ENCODE measurements around the gene CPSF4L. TPM values are rescaled to one million over a fixed set of nuclear protein-coding genes. Genes with fewer than 3 reads are reported as not detected.
A peak's percentile ranks its signal among the peaks of the same experiment; 100 is the strongest.

Gene CPSF4L
- total and polyA plus RNA-seq, 2 of the 13 experiments (the other 11 are each of a cell fraction or from before 2014, with no cell fraction given) = 0.73 to 1.6 TPM

DNA sequence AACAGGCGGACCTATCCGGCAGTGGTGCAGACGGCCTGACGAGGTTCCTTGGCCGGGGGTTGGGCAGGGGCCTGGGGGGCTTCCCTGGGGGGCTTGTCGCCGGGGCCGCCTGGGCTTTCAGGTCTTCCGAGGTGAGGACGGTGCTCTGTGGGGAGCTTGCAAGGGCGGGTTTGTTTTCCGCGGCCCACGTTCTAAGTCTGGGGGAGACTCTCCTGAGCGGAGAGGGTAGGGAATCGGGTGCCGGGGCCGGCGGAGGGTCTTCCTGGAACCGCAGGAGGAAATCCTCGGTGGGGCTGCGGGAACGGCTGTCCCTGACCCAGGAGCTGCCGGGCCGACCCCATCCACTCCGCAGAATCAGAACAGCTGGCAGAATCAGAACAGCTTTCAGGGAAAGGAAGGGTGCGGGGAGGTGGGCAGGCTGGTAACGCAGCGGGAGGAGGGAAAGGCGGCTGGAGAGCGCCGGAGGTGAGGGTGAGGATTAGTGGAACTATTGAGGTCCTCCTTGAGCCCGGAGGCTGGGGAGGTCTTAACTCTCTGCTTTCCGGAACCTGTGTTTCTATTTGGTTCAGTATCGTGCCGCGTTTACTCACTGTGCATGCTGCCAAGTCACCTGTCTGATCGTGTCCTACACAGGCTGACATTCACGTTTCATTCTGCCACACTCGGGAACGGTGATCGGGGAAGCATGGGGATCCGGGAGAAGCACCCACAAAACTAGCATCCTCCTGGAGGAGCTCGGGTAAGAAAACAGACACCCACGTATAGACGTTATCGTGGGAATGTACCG lies 28.9 kb downstream of the CPSF4L start (continued):
- TF ChIP-seq, protein P1, sequence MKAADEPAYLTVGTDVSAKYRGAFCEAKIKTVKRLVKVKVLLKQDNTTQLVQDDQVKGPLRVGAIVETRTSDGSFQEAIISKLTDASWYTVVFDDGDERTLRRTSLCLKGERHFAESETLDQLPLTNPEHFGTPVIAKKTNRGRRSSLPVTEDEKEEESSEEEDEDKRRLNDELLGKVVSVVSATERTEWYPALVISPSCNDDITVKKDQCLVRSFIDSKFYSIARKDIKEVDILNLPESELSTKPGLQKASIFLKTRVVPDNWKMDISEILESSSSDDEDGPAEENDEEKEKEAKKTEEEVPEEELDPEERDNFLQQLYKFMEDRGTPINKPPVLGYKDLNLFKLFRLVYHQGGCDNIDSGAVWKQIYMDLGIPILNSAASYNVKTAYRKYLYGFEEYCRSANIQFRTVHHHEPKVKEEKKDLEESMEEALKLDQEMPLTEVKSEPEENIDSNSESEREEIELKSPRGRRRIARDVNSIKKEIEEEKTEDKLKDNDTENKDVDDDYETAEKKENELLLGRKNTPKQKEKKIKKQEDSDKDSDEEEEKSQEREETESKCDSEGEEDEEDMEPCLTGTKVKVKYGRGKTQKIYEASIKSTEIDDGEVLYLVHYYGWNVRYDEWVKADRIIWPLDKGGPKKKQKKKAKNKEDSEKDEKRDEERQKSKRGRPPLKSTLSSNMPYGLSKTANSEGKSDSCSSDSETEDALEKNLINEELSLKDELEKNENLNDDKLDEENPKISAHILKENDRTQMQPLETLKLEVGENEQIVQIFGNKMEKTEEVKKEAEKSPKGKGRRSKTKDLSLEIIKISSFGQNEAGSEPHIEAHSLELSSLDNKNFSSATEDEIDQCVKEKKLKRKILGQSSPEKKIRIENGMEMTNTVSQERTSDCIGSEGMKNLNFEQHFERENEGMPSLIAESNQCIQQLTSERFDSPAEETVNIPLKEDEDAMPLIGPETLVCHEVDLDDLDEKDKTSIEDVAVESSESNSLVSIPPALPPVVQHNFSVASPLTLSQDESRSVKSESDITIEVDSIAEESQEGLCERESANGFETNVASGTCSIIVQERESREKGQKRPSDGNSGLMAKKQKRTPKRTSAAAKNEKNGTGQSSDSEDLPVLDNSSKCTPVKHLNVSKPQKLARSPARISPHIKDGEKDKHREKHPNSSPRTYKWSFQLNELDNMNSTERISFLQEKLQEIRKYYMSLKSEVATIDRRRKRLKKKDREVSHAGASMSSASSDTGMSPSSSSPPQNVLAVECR (CRISPR knock-in tag; IDR thresholded peaks at IDR 0.05; ENCODE audit: borderline replicate concordance) = peak; percentile 38
- TF ChIP-seq, protein P2, sequence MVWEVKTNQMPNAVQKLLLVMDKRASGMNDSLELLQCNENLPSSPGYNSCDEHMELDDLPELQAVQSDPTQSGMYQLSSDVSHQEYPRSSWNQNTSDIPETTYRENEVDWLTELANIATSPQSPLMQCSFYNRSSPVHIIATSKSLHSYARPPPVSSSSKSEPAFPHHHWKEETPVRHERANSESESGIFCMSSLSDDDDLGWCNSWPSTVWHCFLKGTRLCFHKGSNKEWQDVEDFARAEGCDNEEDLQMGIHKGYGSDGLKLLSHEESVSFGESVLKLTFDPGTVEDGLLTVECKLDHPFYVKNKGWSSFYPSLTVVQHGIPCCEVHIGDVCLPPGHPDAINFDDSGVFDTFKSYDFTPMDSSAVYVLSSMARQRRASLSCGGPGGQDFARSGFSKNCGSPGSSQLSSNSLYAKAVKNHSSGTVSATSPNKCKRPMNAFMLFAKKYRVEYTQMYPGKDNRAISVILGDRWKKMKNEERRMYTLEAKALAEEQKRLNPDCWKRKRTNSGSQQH (CRISPR knock-in tag; IDR thresholded peaks at IDR 0.05; ENCODE audit: low read depth) = no peak
- TF ChIP-seq, protein P3, sequence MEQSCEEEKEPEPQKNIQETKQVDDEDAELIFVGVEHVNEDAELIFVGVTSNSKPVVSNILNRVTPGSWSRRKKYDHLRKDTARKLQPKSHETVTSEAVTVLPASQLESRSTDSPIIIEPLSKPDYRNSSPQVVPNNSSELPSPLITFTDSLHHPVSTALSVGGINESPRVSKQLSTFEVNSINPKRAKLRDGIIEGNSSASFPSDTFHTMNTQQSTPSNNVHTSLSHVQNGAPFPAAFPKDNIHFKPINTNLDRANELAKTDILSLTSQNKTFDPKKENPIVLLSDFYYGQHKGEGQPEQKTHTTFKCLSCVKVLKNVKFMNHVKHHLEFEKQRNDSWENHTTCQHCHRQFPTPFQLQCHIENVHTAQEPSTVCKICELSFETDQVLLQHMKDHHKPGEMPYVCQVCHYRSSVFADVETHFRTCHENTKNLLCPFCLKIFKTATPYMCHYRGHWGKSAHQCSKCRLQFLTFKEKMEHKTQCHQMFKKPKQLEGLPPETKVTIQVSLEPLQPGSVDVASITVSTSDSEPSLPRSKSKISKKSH (CRISPR knock-in tag; IDR thresholded peaks at IDR 0.05; ENCODE audit: borderline replicate concordance) = no peak
- TF ChIP-seq ZNF292 (CRISPR knock-in tag; IDR thresholded peaks at IDR 0.05; ENCODE audit: borderline replicate concordance, low read depth) = no peak
- 0 out of 2 replicates have a peak, but pooled peaks have one; percentile 58 for TF ChIP-seq ZNF747 (CRISPR knock-in tag; IDR thresholded peaks at IDR 0.05; ENCODE audit: borderline replicate concordance)
- TF ChIP-seq ZSCAN29 (CRISPR knock-in tag; conservative IDR thresholded peaks at IDR 0.05) = no peak
- TF ChIP-seq, protein P4, sequence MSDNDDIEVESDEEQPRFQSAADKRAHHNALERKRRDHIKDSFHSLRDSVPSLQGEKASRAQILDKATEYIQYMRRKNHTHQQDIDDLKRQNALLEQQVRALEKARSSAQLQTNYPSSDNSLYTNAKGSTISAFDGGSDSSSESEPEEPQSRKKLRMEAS (IDR thresholded peaks at IDR 0.05) = peak; percentile 9; the same call in 1 of the 2 replicates
- no peak for TF ChIP-seq SP1 (IDR thresholded peaks at IDR 0.05)
- no peak for TF ChIP-seq SP1 (CRISPR knock-in tag; IDR thresholded peaks at IDR 0.05)
- no peak for TF ChIP-seq HMG20A (CRISPR knock-in tag; IDR thresholded peaks at IDR 0.05; ENCODE audit: borderline replicate concordance)
- TF ChIP-seq, protein P5, sequence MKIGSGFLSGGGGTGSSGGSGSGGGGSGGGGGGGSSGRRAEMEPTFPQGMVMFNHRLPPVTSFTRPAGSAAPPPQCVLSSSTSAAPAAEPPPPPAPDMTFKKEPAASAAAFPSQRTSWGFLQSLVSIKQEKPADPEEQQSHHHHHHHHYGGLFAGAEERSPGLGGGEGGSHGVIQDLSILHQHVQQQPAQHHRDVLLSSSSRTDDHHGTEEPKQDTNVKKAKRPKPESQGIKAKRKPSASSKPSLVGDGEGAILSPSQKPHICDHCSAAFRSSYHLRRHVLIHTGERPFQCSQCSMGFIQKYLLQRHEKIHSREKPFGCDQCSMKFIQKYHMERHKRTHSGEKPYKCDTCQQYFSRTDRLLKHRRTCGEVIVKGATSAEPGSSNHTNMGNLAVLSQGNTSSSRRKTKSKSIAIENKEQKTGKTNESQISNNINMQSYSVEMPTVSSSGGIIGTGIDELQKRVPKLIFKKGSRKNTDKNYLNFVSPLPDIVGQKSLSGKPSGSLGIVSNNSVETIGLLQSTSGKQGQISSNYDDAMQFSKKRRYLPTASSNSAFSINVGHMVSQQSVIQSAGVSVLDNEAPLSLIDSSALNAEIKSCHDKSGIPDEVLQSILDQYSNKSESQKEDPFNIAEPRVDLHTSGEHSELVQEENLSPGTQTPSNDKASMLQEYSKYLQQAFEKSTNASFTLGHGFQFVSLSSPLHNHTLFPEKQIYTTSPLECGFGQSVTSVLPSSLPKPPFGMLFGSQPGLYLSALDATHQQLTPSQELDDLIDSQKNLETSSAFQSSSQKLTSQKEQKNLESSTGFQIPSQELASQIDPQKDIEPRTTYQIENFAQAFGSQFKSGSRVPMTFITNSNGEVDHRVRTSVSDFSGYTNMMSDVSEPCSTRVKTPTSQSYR (CRISPR knock-in tag; IDR thresholded peaks at IDR 0.05; ENCODE audit: borderline replicate concordance) = peak; percentile 2; the same call in 1 of the 2 replicates
- no peak for TF ChIP-seq ZNF761 (CRISPR knock-in tag; conservative IDR thresholded peaks at IDR 0.05)
- TF ChIP-seq SIN3A (IDR thresholded peaks at IDR 0.05; ENCODE audit: borderline replicate concordance, low read depth, low read length) = peak; percentile 27
- no peak for TF ChIP-seq MIER3 (CRISPR knock-in tag; IDR thresholded peaks at IDR 0.05; ENCODE audit: borderline replicate concordance)
- no peak for TF ChIP-seq CCAR2 (optimal IDR thresholded peaks at IDR 0.05; ENCODE audit: low read depth, low read length)
- TF ChIP-seq ZFP62 (CRISPR knock-in tag; IDR thresholded peaks at IDR 0.05) = no peak

Data from HepG2 (cell line).